ENCODE measurements around the gene INAFM2. TPM values are rescaled to one million over a fixed set of nuclear protein-coding genes. Genes with fewer than 3 reads are reported as not detected.
A peak's percentile ranks its signal among the peaks of the same experiment; 100 is the strongest.

The INAFM2 gene
- total RNA-seq, 2 donors from 2014 or later: 63.8 to 79.2 TPM

GRCh38 chr15:40289140-40289775 lies 34.2 kb upstream of the INAFM2 start:
- H3K27me3 ChIP-seq (replicated peaks; ENCODE audit: insufficient read depth): no peaks in the 10 kb centered on the region

GRCh38 chr15:40290545-40290917 lies 33.0 kb upstream of the INAFM2 start:
- Histone ChIP-seq H3K36me3 (no peaks in the 10 kb centered on the region), H3K4me3 (no peak overlapping the region), H3K4me1 (ENCODE audit: control insufficient read depth in 1 of 2, low read depth in 2 of 2) (peaks cover 0 to 3% of the 10 kb centered on the region in 2 donors), H3K27me3 (replicated peaks; ENCODE audit: insufficient read depth) (no peaks in the 10 kb centered on the region), H3K27ac (no peak overlapping the region), H3K9me3 (no peaks in the 10 kb centered on the region)
- no peak for DNase-seq (ENCODE audit: low spot score)
- TF ChIP-seq, protein P1, sequence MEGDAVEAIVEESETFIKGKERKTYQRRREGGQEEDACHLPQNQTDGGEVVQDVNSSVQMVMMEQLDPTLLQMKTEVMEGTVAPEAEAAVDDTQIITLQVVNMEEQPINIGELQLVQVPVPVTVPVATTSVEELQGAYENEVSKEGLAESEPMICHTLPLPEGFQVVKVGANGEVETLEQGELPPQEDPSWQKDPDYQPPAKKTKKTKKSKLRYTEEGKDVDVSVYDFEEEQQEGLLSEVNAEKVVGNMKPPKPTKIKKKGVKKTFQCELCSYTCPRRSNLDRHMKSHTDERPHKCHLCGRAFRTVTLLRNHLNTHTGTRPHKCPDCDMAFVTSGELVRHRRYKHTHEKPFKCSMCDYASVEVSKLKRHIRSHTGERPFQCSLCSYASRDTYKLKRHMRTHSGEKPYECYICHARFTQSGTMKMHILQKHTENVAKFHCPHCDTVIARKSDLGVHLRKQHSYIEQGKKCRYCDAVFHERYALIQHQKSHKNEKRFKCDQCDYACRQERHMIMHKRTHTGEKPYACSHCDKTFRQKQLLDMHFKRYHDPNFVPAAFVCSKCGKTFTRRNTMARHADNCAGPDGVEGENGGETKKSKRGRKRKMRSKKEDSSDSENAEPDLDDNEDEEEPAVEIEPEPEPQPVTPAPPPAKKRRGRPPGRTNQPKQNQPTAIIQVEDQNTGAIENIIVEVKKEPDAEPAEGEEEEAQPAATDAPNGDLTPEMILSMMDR (IDR thresholded peaks at IDR 0.05): no peak
- ATAC-seq (ENCODE audit: insufficient number of reproducible peaks, low FRiP score, low read depth): no peak

More at GRCh38 chr15:40289140-40289775, 34.2 kb upstream of the INAFM2 start:
- Histone ChIP-seq H3K36me3 (no peaks in the 10 kb centered on the region), H3K27ac (no peak overlapping the region), H3K4me3 (no peak overlapping the region), H3K9me3 (no peaks in the 10 kb centered on the region), H3K4me1 (ENCODE audit: control insufficient read depth in 1 of 2, low read depth in 2 of 2) (peaks cover 0 to 3% of the 10 kb centered on the region in 2 donors)
- ATAC-seq (ENCODE audit: insufficient number of reproducible peaks, low FRiP score, low read depth): no peak
- DNase-seq (ENCODE audit: low spot score): no peak
- TF ChIP-seq, protein P1 (IDR thresholded peaks at IDR 0.05): no peak

DNA sequence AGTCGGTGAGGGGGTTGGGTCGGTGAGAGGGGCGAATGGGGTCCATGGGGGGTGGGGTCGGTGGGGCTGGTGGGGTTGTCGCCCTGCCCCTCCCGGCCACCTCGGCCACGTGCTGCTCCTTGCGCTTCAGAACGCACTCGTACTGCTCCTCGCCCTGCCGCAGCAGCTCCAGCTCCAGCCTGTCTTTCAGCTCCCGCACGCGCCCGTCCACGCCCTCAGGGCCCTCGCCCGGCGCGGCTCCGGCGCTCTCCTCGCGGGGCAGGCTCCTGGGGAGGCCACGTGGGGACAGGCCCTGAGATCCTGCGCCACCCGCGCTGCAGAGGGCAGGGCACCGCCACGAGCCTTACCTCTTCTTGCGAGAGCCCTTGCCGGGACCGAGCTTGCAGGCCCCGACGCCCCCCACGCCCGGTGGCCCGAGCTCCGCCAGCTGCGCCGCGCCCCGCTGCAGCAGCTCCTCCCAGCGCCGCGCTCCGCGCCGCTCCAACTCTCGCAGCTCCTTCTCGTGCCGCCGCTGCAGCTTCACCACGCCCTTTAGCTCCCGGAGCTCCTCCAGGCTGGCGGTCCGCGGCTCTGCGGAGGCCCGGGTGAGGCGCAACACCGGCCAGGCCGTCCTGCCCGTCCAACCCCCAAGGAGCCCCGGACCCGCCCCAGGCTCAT lies 32.4 kb upstream of the INAFM2 start:
- Histone ChIP-seq H3K27ac (no peak overlapping the region), H3K27me3 (replicated peaks; ENCODE audit: insufficient read depth) (no peaks in the 10 kb centered on the region), H3K36me3 (no peaks in the 10 kb centered on the region), H3K9me3 (no peaks in the 10 kb centered on the region), H3K4me3 (peak overlapping the region; percentile 66), H3K4me1 (ENCODE audit: control insufficient read depth in 1 of 2, low read depth in 2 of 2) (peaks cover 0 to 3% of the 10 kb centered on the region in 2 donors)
- no peak for ATAC-seq (ENCODE audit: insufficient number of reproducible peaks, low FRiP score, low read depth)
- TF ChIP-seq, protein P1 (IDR thresholded peaks at IDR 0.05): no peak
- no peak for DNase-seq (ENCODE audit: low spot score)

GRCh38 chr15:40292246-40292645 lies 31.2 kb upstream of the INAFM2 start:
- no peaks in the 10 kb centered on the region for H3K27me3 ChIP-seq (replicated peaks; ENCODE audit: insufficient read depth)

GRCh38 chr15:40293006-40293405 lies 30.5 kb upstream of the INAFM2 start:
- TF ChIP-seq, protein P1 (IDR thresholded peaks at IDR 0.05): no peak

More at GRCh38 chr15:40292246-40292645, 31.2 kb upstream of the INAFM2 start:
- Histone ChIP-seq H3K9me3 (no peaks in the 10 kb centered on the region), H3K4me1 (ENCODE audit: control insufficient read depth in 1 of 2, low read depth in 2 of 2) (peaks cover 0 to 3% of the 10 kb centered on the region in 2 donors), H3K27ac (no peak overlapping the region), H3K36me3 (no peaks in the 10 kb centered on the region), H3K4me3 (no peak overlapping the region)
- TF ChIP-seq, protein P1 (IDR thresholded peaks at IDR 0.05): no peak
- no peak for ATAC-seq (ENCODE audit: insufficient number of reproducible peaks, low FRiP score, low read depth)
- no peak for DNase-seq (ENCODE audit: low spot score)

More at GRCh38 chr15:40293006-40293405, 30.5 kb upstream of the INAFM2 start:
- Histone ChIP-seq H3K27me3 (replicated peaks; ENCODE audit: insufficient read depth) (no peaks in the 10 kb centered on the region), H3K9me3 (no peaks in the 10 kb centered on the region), H3K4me3 (no peak overlapping the region), H3K27ac (no peak overlapping the region), H3K36me3 (no peaks in the 10 kb centered on the region), H3K4me1 (ENCODE audit: control insufficient read depth in 1 of 2, low read depth in 2 of 2) (peaks cover 0 to 3% of the 10 kb centered on the region in 2 donors)
- no peak for ATAC-seq (ENCODE audit: insufficient number of reproducible peaks, low FRiP score, low read depth)
- no peak for DNase-seq (ENCODE audit: low spot score)

Data from thoracic aorta (tissue), 2 donors.